HG02938 (cell line): ENCODE data around the gene SAMD9.
"Not testable (repeated sequence)": the region's sequence is repeated elsewhere in the genome, so short reads cannot be mapped to it uniquely, and the experiment has no call there.

Experiments used
- ATAC-seq: cut with Tn5 transposase; IDR thresholded peaks from one replicate; pipeline ENCODE4 v1.9.1; 2021; ENCODE audit warnings: mild to moderate bottlenecking, moderate library complexity; ENCODE audit not compliant: unreplicated experiment

Gene SAMD9

DNA sequence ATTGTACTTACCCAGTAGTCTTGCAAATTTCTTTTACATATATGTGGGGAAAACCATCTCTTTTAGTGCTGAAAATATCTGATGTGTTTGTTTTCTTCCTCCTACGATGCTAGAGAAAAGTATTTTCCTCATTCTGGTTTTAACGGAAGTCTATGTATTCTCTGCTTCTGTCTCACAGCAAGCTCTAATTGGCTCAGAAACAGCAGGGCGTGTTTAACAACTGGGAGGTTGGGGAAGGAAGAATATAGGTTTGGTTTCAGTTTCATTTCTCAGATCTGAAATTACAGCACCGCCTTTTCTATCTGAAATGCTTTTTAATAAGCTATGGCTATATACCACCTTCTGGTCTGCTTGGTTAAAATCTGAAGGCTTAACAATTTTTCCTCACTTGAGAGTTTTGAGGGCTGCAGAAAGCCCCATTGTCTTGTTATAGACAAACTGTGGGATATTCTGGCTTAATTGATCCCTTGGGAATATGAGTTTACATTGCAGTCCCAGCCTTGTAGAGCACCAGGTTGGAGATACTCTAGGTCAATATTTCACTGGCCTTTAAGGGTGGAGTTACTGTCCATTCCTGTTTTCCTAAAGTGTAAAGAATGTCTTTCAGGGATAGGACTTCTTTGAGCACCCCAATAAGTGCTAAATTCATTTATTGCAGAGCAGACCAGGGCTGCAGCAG, at the start of gene SAMD9:
TSS of gene SAMD9 (minus strand) at position 128 of the 679 bp plus-strand sequence. CDS start 11,882 bp downstream, outside the sequence.
- ATAC-seq = peak; percentile 100

GRCh38 chr7:93165447-93165846, 47.7 kb upstream of the SAMD9 start:
- ATAC-seq = peak; percentile 100

DNA sequence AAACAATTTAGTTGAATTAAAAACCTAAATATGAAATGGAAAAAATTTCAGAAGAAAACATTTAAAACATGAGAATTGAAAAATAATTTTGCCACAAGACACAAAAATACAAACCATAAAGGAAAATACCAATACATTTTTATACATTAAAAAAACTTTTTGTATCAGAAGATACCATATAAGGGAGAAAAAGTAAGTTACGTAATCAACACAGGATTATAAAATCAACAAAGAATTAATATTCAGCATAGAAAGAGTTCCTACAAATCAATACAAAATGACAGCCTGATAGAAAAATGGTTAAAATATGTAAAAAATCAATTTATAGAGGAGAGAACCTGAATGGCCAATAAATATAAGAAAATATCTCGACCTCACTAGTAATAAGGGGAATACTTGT, 47.0 kb upstream of the SAMD9 start:
- no peak for ATAC-seq

GRCh38 chr7:93161181-93161762, 43.5 kb upstream of the SAMD9 start:
- ATAC-seq = no peak

DNA sequence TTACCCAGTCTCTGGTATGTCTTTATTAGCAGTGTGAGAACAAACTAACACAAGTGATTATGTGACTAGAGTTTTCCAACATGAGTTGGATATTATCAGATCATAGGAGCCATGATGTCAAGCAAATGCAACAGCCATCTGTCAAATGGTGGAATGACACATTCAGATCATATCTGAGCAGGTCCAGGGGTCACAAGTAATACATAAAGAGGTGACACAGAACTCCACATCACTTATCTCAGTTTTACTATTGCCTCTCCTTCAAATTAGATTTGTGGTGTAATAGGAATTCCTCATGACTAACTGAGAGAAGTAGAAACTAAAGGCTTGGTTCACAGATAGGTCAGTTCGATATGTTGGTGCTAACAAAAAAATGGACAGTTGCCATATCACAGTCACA, 42.6 kb upstream of the SAMD9 start:
- ATAC-seq = no peak

DNA sequence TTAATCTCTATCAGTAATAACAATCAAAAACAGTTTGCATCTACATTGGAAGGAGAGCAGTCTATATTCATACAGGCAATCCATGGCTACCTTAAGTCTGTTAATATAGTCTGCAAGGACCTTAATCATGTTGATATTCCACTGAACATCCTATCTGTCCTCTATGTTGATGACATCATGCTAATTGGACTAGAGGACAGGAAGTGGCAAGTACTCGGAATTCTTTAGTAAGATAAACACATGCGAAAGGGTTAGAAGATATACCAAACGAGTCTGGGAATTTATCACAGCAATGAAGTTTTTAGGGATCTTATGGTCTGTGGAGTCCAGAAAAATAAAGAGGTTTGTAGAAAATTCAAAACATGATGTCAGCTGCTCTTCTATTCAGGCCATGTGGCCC, 41.7 kb upstream of the SAMD9 start:
- ATAC-seq = no peak

DNA sequence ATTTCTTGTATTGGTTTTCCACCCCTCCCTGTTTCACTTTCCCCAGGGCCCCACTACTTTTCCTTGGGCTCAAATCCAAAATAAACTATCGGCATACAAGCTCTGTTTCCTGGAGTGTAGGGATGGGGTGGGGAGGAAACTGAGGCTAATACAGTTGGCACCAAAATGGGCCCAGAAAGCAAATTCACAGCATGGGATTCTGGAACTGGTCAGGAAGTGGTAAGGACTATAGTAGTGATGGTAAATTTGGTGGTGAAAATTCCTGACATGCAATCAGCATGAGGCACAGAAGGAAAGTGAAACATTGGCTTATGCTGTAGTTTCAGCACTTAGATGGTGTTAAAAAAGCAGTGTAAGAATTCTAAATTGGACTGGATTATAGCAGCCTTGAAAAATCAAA, 39.1 kb upstream of the SAMD9 start:
- ATAC-seq = no peak

- no peak for ATAC-seq
Observed at GRCh38 chr7:93150200-93150835, 32.5 kb upstream of the SAMD9 start.

GRCh38 chr7:93148727-93149126, 30.9 kb upstream of the SAMD9 start:
- no peak for ATAC-seq

GRCh38 chr7:93148144-93148543, 30.4 kb upstream of the SAMD9 start, which contains the start of gene SAMD9L:
SAMD9L (minus strand) TSS chr7:93148385; CDS start chr7:93135971, 12,414 bp downstream.
- peak; percentile 57 for ATAC-seq

GRCh38 chr7:93147363-93147762, 29.6 kb upstream of the SAMD9 start:
- peak; percentile 74 for ATAC-seq

GRCh38 chr7:93146472-93147141, 28.8 kb upstream of the SAMD9 start:
- ATAC-seq = peak; percentile 45

DNA sequence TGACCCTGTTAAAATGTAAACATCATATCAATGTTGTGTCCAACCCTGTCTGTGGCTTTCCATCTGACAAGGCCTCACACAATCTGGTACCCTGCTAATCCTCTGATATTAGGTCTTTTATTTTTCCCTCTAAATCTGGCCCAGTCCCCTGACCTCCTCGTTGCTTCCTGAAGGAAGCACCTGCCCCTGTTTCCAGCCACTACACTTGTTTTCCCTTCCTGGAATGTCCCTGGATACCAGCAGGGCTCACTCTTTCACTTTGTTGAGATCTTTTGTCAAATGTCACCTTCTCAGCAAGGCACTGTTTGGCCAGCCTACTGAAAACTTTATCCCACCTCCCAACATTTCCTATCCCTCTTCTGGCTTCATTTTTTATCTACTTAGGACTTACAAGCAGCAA, 28.3 kb upstream of the SAMD9 start:
- ATAC-seq = no peak

- no peak for ATAC-seq
Observed at GRCh38 chr7:93145354-93145753, 27.6 kb upstream of the SAMD9 start.

GRCh38 chr7:93142127-93142526, 24.3 kb upstream of the SAMD9 start:
- no peak for ATAC-seq

DNA sequence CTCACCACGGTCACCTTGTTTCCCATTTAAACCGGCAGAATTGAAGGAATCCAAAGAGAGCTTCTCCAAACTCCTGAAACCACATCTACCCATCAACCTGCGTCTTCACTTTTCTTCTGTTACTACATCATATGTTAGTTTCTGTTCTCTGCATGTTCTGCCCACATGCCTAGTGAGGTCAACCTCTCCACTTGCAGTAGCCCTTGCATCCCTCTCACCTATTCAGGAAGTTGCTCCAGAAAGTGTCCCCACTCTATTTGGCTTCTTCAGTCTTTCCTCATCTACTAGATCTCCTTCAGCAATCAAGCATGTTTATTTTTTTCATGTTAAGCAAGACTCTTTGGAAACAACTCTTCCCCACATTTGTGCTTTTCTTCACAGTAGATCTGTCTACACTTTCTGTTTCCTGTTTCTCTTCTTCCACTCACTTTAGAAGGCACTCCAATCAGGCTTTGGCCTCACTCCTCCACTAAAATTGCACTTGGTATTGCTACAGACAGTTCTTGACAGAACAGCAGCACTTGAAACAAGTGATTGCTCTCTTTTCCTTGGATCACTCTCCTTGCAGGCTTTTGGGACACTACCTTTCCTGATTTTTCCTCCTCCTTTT, 22.9 kb upstream of the SAMD9 start:
- no peak for ATAC-seq

- ATAC-seq = no peak
Observed at GRCh38 chr7:93138576-93138975, 20.8 kb upstream of the SAMD9 start.

GRCh38 chr7:93133005-93133404, 15.2 kb upstream of the SAMD9 start:
- no peak for ATAC-seq

- no peak for ATAC-seq
Observed at GRCh38 chr7:93132216-93132615, 14.4 kb upstream of the SAMD9 start.

DNA sequence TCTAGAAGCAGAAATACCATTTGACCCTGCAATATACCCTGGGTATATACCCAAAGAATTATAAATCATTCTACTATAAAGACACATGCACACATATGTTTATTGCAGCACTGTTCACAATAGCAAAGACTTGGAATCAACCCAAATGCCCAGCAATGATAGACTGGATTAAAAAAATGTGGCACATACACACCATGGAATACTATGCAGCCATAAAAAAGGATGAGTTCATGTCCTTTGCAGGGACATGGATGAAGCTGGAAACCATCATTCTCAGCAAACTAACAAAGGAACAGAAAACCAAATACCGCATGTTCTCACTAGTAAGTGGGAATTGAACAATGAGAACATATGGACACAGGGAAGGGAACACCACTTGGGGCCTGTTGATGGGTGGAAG, 9.2 kb upstream of the SAMD9 start:
- not testable (repeated sequence) for ATAC-seq

DNA sequence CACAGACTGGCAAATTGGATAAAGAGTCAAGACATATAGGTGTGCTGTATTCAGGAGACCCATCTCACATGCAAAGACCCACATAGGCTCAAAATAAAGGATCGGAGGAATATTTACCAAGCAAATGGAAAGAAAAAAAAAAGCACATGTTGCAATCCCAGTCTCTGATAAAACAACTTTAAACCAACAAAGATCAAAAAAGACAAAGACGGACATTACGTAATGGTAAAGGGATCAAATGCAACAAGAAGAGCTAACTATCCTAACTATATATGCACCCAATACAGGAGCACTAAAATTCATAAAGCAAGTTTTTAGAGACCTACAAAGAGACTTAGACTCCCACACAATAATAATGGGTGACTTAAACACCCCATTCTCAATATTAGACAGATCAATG, 5.8 kb upstream of the SAMD9 start:
- ATAC-seq = not testable (repeated sequence)
